ENCODE measurements around the gene SUPT3H.
"Not testable (repeated sequence)": the region's sequence is repeated elsewhere in the genome, so short reads cannot be mapped to it uniquely, and the experiment has no call there.

SUPT3H gene

GRCh38 chr6:45094831-45095230 lies 282.9 kb downstream of the SUPT3H start:
- no peak for DNase-seq
- in situ Hi-C loops (cut with MboI; ENCODE audit: low pct_unique_long_range_greater_than_20kb, low sequenced_read_pairs): no loop called here

GRCh38 chr6:45092135-45092534 lies 285.6 kb downstream of the SUPT3H start:
- DNase-seq: no peak
- in situ Hi-C loops (cut with MboI; ENCODE audit: low pct_unique_long_range_greater_than_20kb, low sequenced_read_pairs): no loop called here

GRCh38 chr6:45086360-45087084 lies 291.2 kb downstream of the SUPT3H start:
- in situ Hi-C loops (cut with MboI; ENCODE audit: low pct_unique_long_range_greater_than_20kb, low sequenced_read_pairs): no loop called here
- DNase-seq: no peak

GRCh38 chr6:45084257-45084656 lies 293.5 kb downstream of the SUPT3H start:
- no peak for DNase-seq
- in situ Hi-C loops (cut with MboI; ENCODE audit: low pct_unique_long_range_greater_than_20kb, low sequenced_read_pairs): no loop called here

GRCh38 chr6:45082091-45082490 lies 295.6 kb downstream of the SUPT3H start:
- in situ Hi-C loops (cut with MboI; ENCODE audit: low pct_unique_long_range_greater_than_20kb, low sequenced_read_pairs): no loop called here
- no peak for DNase-seq

- in situ Hi-C loops (cut with MboI; ENCODE audit: low pct_unique_long_range_greater_than_20kb, low sequenced_read_pairs): no loop called here
- no peak for DNase-seq
Observed at GRCh38 chr6:45081634-45082033, 296.1 kb downstream of the SUPT3H start.

- DNase-seq: no peak
- in situ Hi-C loops (cut with MboI; ENCODE audit: low pct_unique_long_range_greater_than_20kb, low sequenced_read_pairs): no loop called here
Observed at GRCh38 chr6:45078432-45078831, 299.3 kb downstream of the SUPT3H start.

- DNase-seq: no peak
- in situ Hi-C loops (cut with MboI; ENCODE audit: low pct_unique_long_range_greater_than_20kb, low sequenced_read_pairs): no loop called here
Observed at GRCh38 chr6:45076217-45076930, 301.4 kb downstream of the SUPT3H start.

- DNase-seq: no peak
- in situ Hi-C loops (cut with MboI; ENCODE audit: low pct_unique_long_range_greater_than_20kb, low sequenced_read_pairs): no loop called here
Observed at GRCh38 chr6:45075246-45075645, 302.5 kb downstream of the SUPT3H start.

GRCh38 chr6:45074439-45074838 lies 303.3 kb downstream of the SUPT3H start:
- DNase-seq: peak; percentile 9
- in situ Hi-C loops (cut with MboI; ENCODE audit: low pct_unique_long_range_greater_than_20kb, low sequenced_read_pairs): no loop called here

GRCh38 chr6:45073771-45074170 lies 304.0 kb downstream of the SUPT3H start:
- in situ Hi-C loops (cut with MboI; ENCODE audit: low pct_unique_long_range_greater_than_20kb, low sequenced_read_pairs): no loop called here
- DNase-seq: no peak

GRCh38 chr6:45072673-45073072 lies 305.1 kb downstream of the SUPT3H start:
- in situ Hi-C loops (cut with MboI; ENCODE audit: low pct_unique_long_range_greater_than_20kb, low sequenced_read_pairs): no loop called here
- no peak for DNase-seq

- DNase-seq: no peak
- in situ Hi-C loops (cut with MboI; ENCODE audit: low pct_unique_long_range_greater_than_20kb, low sequenced_read_pairs): no loop called here
Observed at GRCh38 chr6:45072016-45072415, 305.7 kb downstream of the SUPT3H start.

- no peak for DNase-seq
Observed at GRCh38 chr6:45069091-45069490, 308.6 kb downstream of the SUPT3H start.

GRCh38 chr6:45067446-45067845 lies 310.3 kb downstream of the SUPT3H start:
- DNase-seq; in situ Hi-C loops (cut with MboI; ENCODE audit: low pct_unique_long_range_greater_than_20kb, low sequenced_read_pairs): not testable (repeated sequence)

More at GRCh38 chr6:45069091-45069490, 308.6 kb downstream of the SUPT3H start:
- in situ Hi-C loops (cut with MboI; ENCODE audit: low pct_unique_long_range_greater_than_20kb, low sequenced_read_pairs): no loop called here

- DNase-seq; in situ Hi-C loops (cut with MboI; ENCODE audit: low pct_unique_long_range_greater_than_20kb, low sequenced_read_pairs): not testable (repeated sequence)
Observed at GRCh38 chr6:45062659-45063058, 315.1 kb downstream of the SUPT3H start.

GRCh38 chr6:45057711-45058110 lies 320.0 kb downstream of the SUPT3H start:
- DNase-seq: no peak
- in situ Hi-C loops (cut with MboI; ENCODE audit: low pct_unique_long_range_greater_than_20kb, low sequenced_read_pairs): no loop called here

GRCh38 chr6:45054610-45055009 lies 323.1 kb downstream of the SUPT3H start:
- DNase-seq: no peak
- in situ Hi-C loops (cut with MboI; ENCODE audit: low pct_unique_long_range_greater_than_20kb, low sequenced_read_pairs): no loop called here

- in situ Hi-C loops (cut with MboI; ENCODE audit: low pct_unique_long_range_greater_than_20kb, low sequenced_read_pairs): no loop called here
- no peak for DNase-seq
Observed at GRCh38 chr6:45052325-45052724, 325.4 kb downstream of the SUPT3H start.

GRCh38 chr6:45049188-45049843 lies 328.4 kb downstream of the SUPT3H start:
- in situ Hi-C loops (cut with MboI; ENCODE audit: low pct_unique_long_range_greater_than_20kb, low sequenced_read_pairs): no loop called here
- DNase-seq: peak; percentile 84
